ENCODE measurements around the gene GLB1L2. TPM values are rescaled to one million over a fixed set of nuclear protein-coding genes. Genes with fewer than 3 reads are reported as not detected.
"Not testable (repeated sequence)": the region's sequence is repeated elsewhere in the genome, so short reads cannot be mapped to it uniquely, and the experiment has no call there.

GLB1L2 gene
- total RNA-seq, 1 experiment from 2014 or later, result 0.34 TPM

DNA sequence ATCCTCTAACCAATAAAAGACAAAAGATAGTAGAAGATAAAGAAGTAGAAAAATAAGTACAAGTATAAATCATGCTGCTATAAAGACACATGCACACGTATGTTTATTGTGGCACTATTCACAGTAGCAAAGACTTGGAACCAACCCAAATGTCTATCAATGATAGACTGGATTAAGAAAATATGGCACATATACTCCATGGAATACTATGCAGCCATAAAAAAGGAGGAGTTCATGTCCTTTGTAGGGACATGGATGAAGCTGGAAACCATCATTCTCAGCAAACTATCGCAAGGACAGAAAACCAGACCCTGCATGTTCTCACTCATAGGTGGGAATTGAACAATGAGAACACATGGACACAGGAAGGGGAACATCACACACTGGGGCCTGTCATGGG, 10.4 kb upstream of the GLB1L2 start:
- DNase-seq (ENCODE audit: low read depth), result not testable (repeated sequence)

DNA sequence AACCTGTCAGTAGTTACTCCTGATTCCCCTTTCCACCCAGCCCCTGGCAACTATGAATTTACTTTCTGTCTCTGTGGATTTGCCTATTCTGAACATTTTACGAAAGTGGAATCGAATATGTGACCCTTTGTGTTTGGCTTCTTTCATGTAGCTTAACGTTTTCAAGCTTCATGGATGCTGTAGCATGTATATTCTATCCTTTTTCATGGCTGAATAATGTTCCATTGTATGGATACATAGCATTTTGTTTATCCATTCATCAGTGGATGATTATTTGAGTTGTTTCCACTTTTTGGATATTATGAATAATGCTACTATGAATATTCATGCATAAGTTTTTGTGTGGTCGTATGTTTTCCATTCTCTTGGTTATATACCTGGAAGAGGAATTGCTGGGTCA, 9.2 kb upstream of the GLB1L2 start:
- DNase-seq (ENCODE audit: low read depth), result no peak

DNA sequence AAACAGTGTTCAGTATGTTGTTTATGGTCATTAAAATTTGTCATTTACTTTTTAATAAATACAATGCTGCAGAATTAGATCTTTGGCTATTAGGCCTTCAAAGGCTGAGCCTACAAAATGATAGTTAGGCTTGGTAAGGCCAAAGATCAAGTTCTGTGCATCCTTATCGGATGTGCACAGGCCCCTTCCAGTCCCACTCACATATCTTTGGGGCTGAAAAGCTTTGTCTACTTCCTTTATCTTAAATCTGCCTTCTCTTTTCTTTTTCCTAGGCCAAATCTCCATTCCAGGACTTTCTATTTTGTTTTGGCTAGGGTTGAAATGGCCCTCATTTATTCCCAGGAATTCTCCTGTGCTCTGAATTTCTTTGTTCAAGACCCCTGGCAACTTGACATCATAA, 3.4 kb upstream of the GLB1L2 start:
- no peak for DNase-seq (ENCODE audit: low read depth)

DNA sequence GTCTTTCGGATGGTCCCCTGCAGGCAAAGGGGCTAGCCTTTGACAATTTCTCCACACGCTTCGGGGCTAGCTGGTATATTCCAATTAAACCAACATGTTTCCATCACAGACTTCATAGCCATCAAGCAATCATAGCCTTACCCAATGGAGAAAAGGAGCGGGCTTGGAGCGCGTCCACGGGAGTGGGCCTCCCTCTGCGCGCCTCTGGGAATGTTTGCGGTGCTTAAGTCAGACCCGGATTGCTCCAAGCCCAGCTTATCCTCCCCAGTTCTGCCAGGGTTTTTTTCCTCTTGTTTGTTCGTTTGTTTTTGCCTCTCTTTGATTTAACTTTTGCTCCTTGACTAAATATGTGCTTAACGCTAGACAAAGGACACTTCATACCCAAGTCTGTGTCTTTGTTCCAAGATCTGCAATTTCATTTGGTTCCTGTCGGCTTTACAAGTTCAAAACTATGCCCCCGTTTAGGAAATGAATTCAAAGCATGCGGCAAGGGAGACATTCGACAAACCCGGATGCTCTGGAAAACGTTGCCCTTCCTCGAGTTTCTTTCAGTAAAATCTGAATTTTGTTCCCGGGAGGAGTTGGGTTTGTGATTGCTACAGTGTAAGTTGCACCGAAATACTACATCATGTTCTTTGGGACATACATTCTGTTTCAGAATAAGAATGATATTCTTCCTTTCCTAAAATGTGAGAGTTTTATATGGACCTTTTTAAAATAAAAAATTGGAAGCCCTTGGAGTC, 1.0 kb upstream of the GLB1L2 start:
- DNase-seq (ENCODE audit: low read depth), result no peak

DNA sequence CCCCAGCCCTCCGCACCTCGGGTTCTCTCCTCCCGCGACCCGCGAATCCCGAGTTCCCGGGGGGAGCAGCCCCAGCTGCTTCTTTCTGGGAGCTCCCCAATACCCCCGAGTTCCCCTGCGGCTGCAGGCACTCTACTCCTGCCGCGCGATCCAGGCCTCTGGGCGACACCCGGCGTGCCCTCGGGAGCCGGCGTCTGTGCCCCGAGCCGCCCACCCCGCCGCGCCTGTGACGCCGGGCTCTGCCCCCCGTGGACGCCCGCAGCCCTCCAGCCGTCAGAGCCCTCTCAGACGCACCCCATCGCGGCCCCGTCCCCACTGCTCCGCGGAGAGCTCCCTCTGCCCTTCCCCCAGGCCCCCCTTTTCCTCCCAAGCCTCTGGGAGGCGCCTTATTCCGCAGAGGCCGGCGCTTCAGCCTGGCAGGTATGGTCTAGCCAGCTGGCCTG, 422 bp downstream of the GLB1L2 start:
- DNase-seq (ENCODE audit: low read depth), result no peak

- DNase-seq (ENCODE audit: low read depth), result no peak
These were observed 994 bp downstream of the GLB1L2 start for GRCh38 chr11:134332782-134333181.

DNA sequence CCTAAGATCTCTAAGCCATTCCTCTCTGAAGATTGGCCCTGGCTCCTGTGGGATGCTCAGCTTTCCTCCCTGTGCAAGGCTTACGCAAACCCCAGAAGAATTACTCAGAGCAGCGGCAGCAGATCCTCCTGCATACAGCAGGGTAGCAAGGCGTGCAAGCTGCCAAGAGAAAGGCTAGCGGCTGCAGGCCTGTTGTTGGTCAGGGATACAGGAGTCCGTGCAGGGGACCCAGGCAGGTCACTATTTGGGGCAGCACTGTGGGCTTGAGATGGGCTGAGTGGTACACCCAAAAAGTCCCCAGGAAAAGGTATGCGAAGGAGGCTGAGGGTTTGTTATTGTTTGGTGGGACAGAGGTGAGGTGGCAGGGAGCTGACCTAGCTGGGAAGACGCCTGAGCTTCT, 1.5 kb downstream of the GLB1L2 start:
- no peak for DNase-seq (ENCODE audit: low read depth)

- DNase-seq (ENCODE audit: low read depth), result no peak
These were observed 2.2 kb downstream of the GLB1L2 start for GRCh38 chr11:134333946-134334345.

DNA sequence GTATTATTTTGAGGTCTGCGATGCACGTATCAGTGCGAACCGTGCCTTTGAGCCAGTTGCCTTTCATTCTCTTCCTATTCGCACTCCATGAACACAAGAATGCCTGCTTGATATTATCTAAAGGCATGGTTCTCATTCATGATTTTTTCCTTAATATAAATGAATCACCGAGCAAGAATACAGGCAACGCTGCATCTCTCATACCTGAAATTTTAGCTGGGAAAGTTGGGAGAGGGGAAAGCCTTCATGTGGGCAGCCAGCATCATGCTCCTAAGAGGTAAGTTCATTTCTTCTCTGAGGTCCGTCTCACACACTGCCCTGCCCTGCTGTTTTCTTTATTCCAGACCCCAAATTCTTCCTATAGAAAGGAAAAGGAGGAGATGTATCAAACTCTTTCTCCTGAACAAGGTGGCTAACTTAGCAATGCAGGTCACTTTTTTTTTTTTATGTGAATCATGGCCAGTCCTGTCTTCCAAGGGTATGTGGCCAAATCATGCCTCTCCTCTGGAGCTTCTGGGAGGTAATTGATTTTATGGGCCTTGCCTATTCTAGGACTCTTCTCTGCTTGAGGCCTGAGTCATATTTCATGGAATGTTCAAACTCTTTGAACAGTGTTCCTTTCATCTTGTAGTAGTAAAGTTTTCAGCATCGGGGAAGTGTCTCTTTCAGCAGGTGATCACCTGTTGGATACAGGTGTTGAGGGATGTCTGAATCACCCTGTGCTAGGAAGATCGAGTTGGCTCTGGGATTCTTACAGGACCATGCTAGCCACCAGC, 3.2 kb downstream of the GLB1L2 start:
- no peak for DNase-seq (ENCODE audit: low read depth)

- no peak for DNase-seq (ENCODE audit: low read depth)
These were observed 5.3 kb downstream of the GLB1L2 start for GRCh38 chr11:134337051-134337450.

- no peak for DNase-seq (ENCODE audit: low read depth)
These were observed 6.3 kb downstream of the GLB1L2 start for GRCh38 chr11:134338068-134338467.

GRCh38 chr11:134338654-134339053, 6.9 kb downstream of the GLB1L2 start:
- no peak for DNase-seq (ENCODE audit: low read depth)

DNA sequence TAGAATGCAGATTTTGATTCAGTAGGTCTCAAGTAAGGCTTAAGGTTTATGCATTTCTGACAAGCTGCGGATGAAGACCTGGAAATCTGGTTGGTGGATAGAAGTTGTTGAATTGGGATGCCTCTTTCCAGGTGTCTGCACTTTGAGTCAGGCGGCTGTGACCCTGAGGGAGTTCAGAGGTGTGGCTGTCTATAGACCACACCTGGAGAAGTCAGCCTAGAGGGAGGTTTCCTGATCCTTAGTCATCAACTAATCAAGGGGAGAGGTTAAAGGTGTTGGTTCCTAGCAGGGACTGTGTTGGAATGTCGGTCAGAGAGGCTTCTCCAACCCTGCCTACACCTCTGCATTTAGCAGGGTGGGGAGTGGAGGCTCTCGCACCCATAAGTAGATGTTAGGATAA, 8.0 kb downstream of the GLB1L2 start:
- DNase-seq (ENCODE audit: low read depth), result no peak

DNA sequence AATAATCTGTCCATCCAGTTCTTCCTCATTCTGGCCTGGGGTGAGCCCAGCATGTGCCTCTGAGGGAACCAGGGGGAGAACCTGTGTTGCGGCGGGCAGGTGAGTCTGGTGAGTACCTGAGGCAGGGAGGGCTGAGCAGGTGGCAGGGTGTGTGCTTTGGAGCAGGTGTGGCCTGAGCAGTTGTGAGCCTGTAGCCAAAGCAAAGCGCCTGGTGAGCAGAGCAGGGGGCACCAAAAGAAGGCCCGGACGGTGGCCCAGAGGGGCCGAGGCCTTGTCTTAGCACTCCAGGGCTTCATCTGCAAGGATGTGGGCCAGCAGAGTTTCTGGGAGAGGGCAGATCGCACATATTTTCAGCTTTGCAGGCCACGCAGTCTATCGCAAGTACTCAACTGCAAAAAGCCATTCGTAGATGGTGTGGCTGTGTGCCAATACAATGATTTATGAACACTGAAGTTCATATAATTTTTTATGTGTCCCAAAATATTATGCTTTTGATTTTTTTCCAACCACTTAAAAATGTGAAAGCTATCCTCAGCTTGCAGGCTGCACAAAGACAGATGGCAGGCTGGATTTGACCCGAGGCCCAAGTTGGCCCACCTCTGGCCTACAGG, 8.7 kb downstream of the GLB1L2 start:
- no peak for DNase-seq (ENCODE audit: low read depth)

DNA sequence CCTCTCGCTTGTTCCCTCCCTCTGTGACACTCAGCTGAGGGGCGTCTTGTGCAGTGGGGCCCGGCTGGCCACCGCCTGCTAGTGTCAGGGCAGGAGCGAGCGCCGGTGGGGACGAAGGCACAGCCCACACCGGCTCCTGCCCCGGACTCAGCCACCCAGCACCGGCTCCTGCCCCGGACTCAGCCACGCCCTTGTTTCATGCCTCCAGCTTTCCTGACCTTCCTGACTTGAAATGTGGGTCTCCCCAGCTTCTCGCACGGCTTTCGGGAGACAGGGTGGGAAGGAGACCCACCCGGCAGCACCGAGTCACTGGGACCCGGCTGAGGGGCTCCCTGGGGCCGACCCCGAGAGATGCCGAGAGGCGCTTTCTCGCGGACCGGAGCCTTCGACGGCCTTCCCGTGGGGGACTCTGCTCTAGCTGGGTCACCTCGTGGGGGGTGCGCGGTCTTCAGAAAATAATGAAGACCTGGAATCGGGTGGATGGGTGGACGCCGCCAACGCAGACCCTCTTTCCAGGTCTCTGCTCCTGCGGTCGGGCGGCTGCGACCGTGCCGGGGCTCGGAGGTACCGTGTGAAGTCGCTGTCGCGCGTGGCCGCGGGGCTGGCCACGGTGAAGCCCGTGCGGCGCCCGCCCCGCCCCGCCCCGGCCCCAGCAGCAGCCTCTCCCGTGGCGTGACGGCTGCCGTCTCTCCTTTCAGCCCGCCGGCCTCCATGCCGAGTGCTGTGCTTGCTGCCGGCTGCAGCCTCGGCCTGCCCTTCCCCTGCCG, 10.2 kb downstream of the GLB1L2 start:
- no peak for DNase-seq (ENCODE audit: low read depth)

GRCh38 chr11:134342572-134343340, 11.0 kb downstream of the GLB1L2 start:
- peak; percentile 6 for DNase-seq (ENCODE audit: low read depth)

GRCh38 chr11:134343646-134344045, 11.9 kb downstream of the GLB1L2 start:
- DNase-seq (ENCODE audit: low read depth), result no peak

- not testable (repeated sequence) for DNase-seq (ENCODE audit: low read depth)
These were observed 12.9 kb downstream of the GLB1L2 start for GRCh38 chr11:134344497-134345236.

DNA sequence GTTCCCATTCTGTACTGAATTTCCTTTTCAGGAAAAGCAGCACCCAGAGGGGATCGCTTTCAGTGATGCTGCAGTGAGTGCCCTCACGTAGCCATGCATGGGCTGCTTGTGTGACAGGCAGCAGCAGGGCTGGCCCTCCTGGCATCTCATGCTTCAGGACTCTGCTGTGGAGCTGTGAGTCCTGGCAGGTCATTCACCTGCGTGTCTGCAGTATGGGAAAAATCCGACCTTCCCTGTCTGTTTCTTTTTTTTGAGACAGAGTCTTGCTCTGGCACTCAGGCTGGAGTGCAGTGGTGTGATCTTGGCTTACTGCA, 13.4 kb downstream of the GLB1L2 start:
- no peak for DNase-seq (ENCODE audit: low read depth)

Data from HT1080 (cell line).